ENCODE data around the gene GARS1.
"Not testable (repeated sequence)": the region's sequence is repeated elsewhere in the genome, so short reads cannot be mapped to it uniquely, and the experiment has no call there.

The GARS1 gene

DNA sequence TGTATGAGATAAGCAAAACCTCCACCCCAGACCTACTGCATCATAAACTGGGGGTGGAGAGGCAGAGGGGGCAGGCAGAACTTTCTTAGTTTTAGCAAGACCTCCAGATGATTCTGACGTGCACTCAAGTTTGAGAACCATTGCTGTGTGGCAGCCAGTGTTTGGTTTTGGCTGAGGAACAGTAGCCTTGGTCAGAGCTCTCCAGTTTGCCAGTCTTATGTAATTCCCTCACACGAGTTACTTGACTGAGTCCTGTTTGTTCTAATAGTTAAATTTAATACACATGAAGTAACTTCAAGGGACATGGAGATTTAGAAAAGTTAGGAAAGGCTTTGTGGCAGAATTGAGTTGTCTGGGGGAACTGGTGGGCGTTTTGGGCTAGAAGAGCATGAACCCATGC lies 38.5 kb downstream of the GARS1 start:
- DNase-seq (ENCODE audit: extremely low read depth, insufficient read length), result no peak
- Histone ChIP-seq H3K4me3 (replicated peaks; ENCODE audit: low read depth, low read length) (no peak overlapping the region), H3K36me3 (ENCODE audit: control insufficient read depth, insufficient read depth, low read length) (peaks cover 16% of the 10 kb centered on the region), H3K27me3 (replicated peaks; ENCODE audit: control insufficient read depth, insufficient read depth, low read length) (no peaks in the 10 kb centered on the region)
- TF ChIP-seq, protein P1, sequence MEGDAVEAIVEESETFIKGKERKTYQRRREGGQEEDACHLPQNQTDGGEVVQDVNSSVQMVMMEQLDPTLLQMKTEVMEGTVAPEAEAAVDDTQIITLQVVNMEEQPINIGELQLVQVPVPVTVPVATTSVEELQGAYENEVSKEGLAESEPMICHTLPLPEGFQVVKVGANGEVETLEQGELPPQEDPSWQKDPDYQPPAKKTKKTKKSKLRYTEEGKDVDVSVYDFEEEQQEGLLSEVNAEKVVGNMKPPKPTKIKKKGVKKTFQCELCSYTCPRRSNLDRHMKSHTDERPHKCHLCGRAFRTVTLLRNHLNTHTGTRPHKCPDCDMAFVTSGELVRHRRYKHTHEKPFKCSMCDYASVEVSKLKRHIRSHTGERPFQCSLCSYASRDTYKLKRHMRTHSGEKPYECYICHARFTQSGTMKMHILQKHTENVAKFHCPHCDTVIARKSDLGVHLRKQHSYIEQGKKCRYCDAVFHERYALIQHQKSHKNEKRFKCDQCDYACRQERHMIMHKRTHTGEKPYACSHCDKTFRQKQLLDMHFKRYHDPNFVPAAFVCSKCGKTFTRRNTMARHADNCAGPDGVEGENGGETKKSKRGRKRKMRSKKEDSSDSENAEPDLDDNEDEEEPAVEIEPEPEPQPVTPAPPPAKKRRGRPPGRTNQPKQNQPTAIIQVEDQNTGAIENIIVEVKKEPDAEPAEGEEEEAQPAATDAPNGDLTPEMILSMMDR (IDR thresholded peaks at IDR 0.05; ENCODE audit: insufficient read depth, low read length, poor library complexity, severe bottlenecking), result no peak

DNA sequence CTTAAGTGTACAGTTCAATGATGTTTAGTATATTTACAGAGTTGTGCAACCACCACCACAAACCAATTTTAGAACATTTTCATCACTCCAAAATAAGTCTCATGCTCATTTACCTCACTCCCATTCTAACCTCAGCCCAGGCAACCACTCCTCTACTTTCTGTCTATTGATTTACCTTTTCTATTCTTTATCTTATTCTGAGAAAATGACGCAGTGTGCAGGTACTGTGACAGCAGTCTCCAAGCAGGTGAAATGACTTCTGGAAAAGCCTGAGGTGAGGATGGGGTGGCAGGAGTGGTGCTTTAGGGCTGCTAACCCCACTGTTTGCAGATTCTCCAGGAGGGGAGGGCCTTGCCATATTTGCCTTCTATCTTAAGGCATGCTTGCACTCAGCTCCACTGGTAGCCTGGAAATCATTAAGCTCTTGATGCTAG lies 39.5 kb downstream of the GARS1 start:
- DNase-seq (ENCODE audit: extremely low read depth, insufficient read length), result no peak

GRCh38 chr7:30634634-30635201 lies 40.0 kb downstream of the GARS1 start:
- Histone ChIP-seq H3K27me3 (replicated peaks; ENCODE audit: control insufficient read depth, insufficient read depth, low read length) (no peaks in the 10 kb centered on the region), H3K4me3 (replicated peaks; ENCODE audit: low read depth, low read length) (no peak overlapping the region), H3K36me3 (ENCODE audit: control insufficient read depth, insufficient read depth, low read length) (peaks cover 16% of the 10 kb centered on the region)
- TF ChIP-seq, protein P1 (IDR thresholded peaks at IDR 0.05; ENCODE audit: insufficient read depth, low read length, poor library complexity, severe bottlenecking), result no peak
- no peak for DNase-seq (ENCODE audit: extremely low read depth, insufficient read length)

More for the DNA sequence above, 39.5 kb downstream of the GARS1 start:
- Histone ChIP-seq H3K27me3 (replicated peaks; ENCODE audit: control insufficient read depth, insufficient read depth, low read length) (no peaks in the 10 kb centered on the region), H3K4me3 (replicated peaks; ENCODE audit: low read depth, low read length) (no peak overlapping the region), H3K36me3 (ENCODE audit: control insufficient read depth, insufficient read depth, low read length) (peaks cover 16% of the 10 kb centered on the region)
- TF ChIP-seq, protein P1 (IDR thresholded peaks at IDR 0.05; ENCODE audit: insufficient read depth, low read length, poor library complexity, severe bottlenecking), result no peak

- DNase-seq (ENCODE audit: extremely low read depth, insufficient read length), result no peak
- TF ChIP-seq, protein P1 (IDR thresholded peaks at IDR 0.05; ENCODE audit: insufficient read depth, low read length, poor library complexity, severe bottlenecking), result no peak
- H3K36me3 ChIP-seq (ENCODE audit: control insufficient read depth, insufficient read depth, low read length), result peaks cover 16% of the 10 kb centered on the region
- no peaks in the 10 kb centered on the region for H3K27me3 ChIP-seq (replicated peaks; ENCODE audit: control insufficient read depth, insufficient read depth, low read length)
- no peak overlapping the region for H3K4me3 ChIP-seq (replicated peaks; ENCODE audit: low read depth, low read length)
Measured at GRCh38 chr7:30635798-30636197, 41.1 kb downstream of the GARS1 start.

GRCh38 chr7:30642322-30642721 lies 47.6 kb downstream of the GARS1 start:
- not testable (repeated sequence) for H3K4me3 ChIP-seq (replicated peaks; ENCODE audit: low read depth, low read length); DNase-seq (ENCODE audit: extremely low read depth, insufficient read length); H3K36me3 ChIP-seq (ENCODE audit: control insufficient read depth, insufficient read depth, low read length); H3K27me3 ChIP-seq (replicated peaks; ENCODE audit: control insufficient read depth, insufficient read depth, low read length)

GRCh38 chr7:30642789-30643188 lies 48.1 kb downstream of the GARS1 start:
- DNase-seq (ENCODE audit: extremely low read depth, insufficient read length), result no peak
- Histone ChIP-seq H3K36me3 (ENCODE audit: control insufficient read depth, insufficient read depth, low read length) (no peaks in the 10 kb centered on the region; the same call in 1 of the 2 replicates), H3K4me3 (replicated peaks; ENCODE audit: low read depth, low read length) (no peak overlapping the region), H3K27me3 (replicated peaks; ENCODE audit: control insufficient read depth, insufficient read depth, low read length) (no peaks in the 10 kb centered on the region)
- TF ChIP-seq, protein P1 (IDR thresholded peaks at IDR 0.05; ENCODE audit: insufficient read depth, low read length, poor library complexity, severe bottlenecking), result no peak

Data from GM06990 (cell line).